Esophagus squamous epithelium (tissue), 4 donors: ENCODE results near the gene DDX47.

Source experiments
- POLR2A ChIP-seq, 4 donors: fragments of 450-650 bp; IDR thresholded peaks; one replicate each; pipeline ENCODE4 v1.6.1; 2017; ENCODE audit warnings: antibody characterized with exemption in 4 of 4, mild to moderate bottlenecking in 4 of 4, moderate library complexity in 3 of 4
- TF ChIP-seq, protein P1 (sequence below), 6 experiments: fragments of 450-650 bp in 4 of 6; fragments of 200-600 bp in 2 of 6; sonication (generic) in 2 of 6; IDR thresholded peaks; one replicate each; pipeline ENCODE4 v1.5.1; 2016 to 2019; ENCODE audit warnings: antibody characterized with exemption in 6 of 6, mild to moderate bottlenecking in 4 of 6, moderate library complexity in 4 of 6

DNA sequence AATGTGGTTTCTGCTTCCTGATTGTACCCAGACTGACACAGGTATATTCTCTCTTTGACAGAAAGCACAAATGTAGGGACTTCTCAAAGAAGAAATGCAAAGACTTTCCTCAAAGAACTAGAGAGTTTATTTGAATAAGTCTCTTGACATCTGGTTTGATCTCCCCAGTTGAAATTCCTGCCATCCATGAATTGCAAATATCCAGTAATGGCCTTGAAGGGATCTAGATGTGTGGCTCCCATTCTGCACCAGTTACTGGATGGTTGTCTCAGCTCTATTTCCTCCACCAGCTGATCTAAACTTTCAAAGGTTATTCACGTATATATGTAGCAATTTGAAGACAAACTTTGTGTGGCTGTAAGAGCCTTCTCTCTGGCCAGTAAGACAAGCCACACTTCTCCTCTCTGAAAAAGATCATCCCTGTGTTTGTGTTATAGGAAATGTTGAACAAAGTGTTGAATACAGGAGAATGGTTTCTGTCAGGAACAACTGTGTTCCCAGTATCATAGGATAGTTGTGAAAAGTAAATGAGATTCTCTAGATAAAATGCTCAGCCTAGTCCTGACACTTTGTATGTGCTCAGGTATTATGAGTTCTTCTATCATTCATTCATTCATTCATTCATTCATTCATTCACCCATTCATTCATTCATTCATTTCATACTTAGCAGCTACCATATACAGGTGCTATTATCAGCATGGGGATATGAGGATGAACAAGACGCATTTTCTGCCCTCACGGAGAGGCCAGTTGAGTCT, 55.5 kb downstream of the DDX47 start:
- TF ChIP-seq, protein P1, sequence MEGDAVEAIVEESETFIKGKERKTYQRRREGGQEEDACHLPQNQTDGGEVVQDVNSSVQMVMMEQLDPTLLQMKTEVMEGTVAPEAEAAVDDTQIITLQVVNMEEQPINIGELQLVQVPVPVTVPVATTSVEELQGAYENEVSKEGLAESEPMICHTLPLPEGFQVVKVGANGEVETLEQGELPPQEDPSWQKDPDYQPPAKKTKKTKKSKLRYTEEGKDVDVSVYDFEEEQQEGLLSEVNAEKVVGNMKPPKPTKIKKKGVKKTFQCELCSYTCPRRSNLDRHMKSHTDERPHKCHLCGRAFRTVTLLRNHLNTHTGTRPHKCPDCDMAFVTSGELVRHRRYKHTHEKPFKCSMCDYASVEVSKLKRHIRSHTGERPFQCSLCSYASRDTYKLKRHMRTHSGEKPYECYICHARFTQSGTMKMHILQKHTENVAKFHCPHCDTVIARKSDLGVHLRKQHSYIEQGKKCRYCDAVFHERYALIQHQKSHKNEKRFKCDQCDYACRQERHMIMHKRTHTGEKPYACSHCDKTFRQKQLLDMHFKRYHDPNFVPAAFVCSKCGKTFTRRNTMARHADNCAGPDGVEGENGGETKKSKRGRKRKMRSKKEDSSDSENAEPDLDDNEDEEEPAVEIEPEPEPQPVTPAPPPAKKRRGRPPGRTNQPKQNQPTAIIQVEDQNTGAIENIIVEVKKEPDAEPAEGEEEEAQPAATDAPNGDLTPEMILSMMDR (IDR thresholded peaks at IDR 0.05) = no peak
- TF ChIP-seq POLR2A (IDR thresholded peaks at IDR 0.05) = no peak
